HG02938 (cell line): Measurements from ENCODE around the gene SASH3.
"Not testable (repeated sequence)": the region's sequence is repeated elsewhere in the genome, so short reads cannot be mapped to it uniquely, and the experiment has no call there.

Source experiments
- ATAC-seq: cut with Tn5 transposase; IDR thresholded peaks from one replicate; pipeline ENCODE4 v1.9.1; 2021; ENCODE audit warnings: mild to moderate bottlenecking, moderate library complexity; ENCODE audit not compliant: unreplicated experiment

The SASH3 gene

GRCh38 chrX:129779747-129780146 is at the start of gene SASH3:
SASH3 (plus strand) TSS chrX:129779949; CDS start chrX:129780098, 149 bp downstream.
- ATAC-seq = no peak

GRCh38 chrX:129731228-129731627 is 48.5 kb upstream of the SASH3 start:
- no peak for ATAC-seq

- no peak for ATAC-seq
Measured at GRCh38 chrX:129732857-129733256, 46.9 kb upstream of the SASH3 start.

GRCh38 chrX:129733335-129733734 is 46.4 kb upstream of the SASH3 start:
- ATAC-seq = no peak

GRCh38 chrX:129736491-129736890 is 43.3 kb upstream of the SASH3 start:
- no peak for ATAC-seq

GRCh38 chrX:129737916-129738315 is 41.8 kb upstream of the SASH3 start:
- no peak for ATAC-seq

- no peak for ATAC-seq
Measured at GRCh38 chrX:129738466-129739308, 41.1 kb upstream of the SASH3 start, which contains the start of gene XPNPEP2. XPNPEP2 (plus strand) TSS chrX:129738979; CDS start chrX:129739214, 235 bp downstream.

GRCh38 chrX:129739578-129739977 is 40.2 kb upstream of the SASH3 start:
- ATAC-seq = no peak

- ATAC-seq = no peak
Measured at GRCh38 chrX:129741880-129742758, 37.6 kb upstream of the SASH3 start.

GRCh38 chrX:129742759-129743152 is 37.0 kb upstream of the SASH3 start:
- not testable (repeated sequence) for ATAC-seq

- no peak for ATAC-seq
Measured at GRCh38 chrX:129743821-129744220, 35.9 kb upstream of the SASH3 start.

GRCh38 chrX:129744861-129745321 is 34.9 kb upstream of the SASH3 start:
- no peak for ATAC-seq

GRCh38 chrX:129746557-129747470 is 32.9 kb upstream of the SASH3 start:
- no peak for ATAC-seq

GRCh38 chrX:129747533-129747932 is 32.2 kb upstream of the SASH3 start:
- no peak for ATAC-seq

- no peak for ATAC-seq
Measured at GRCh38 chrX:129748305-129748704, 31.4 kb upstream of the SASH3 start.

- ATAC-seq = no peak
Measured at GRCh38 chrX:129749069-129749468, 30.7 kb upstream of the SASH3 start.

GRCh38 chrX:129750971-129751370 is 28.8 kb upstream of the SASH3 start:
- no peak for ATAC-seq

GRCh38 chrX:129754056-129755024 is 25.4 kb upstream of the SASH3 start:
- no peak for ATAC-seq
